HG03095 (cell line): Measurements from ENCODE around the gene FUT4.
A peak's percentile ranks its signal among the peaks of the same experiment; 100 is the strongest.
"Not testable (repeated sequence)": the region's sequence is repeated elsewhere in the genome, so short reads cannot be mapped to it uniquely, and the experiment has no call there.

ENCODE experiments used
- ATAC-seq: cut with Tn5 transposase; IDR thresholded peaks from one replicate; pipeline ENCODE4 v1.9.1; 2021; ENCODE audit warnings: moderate library complexity; ENCODE audit not compliant: unreplicated experiment

Gene FUT4

DNA sequence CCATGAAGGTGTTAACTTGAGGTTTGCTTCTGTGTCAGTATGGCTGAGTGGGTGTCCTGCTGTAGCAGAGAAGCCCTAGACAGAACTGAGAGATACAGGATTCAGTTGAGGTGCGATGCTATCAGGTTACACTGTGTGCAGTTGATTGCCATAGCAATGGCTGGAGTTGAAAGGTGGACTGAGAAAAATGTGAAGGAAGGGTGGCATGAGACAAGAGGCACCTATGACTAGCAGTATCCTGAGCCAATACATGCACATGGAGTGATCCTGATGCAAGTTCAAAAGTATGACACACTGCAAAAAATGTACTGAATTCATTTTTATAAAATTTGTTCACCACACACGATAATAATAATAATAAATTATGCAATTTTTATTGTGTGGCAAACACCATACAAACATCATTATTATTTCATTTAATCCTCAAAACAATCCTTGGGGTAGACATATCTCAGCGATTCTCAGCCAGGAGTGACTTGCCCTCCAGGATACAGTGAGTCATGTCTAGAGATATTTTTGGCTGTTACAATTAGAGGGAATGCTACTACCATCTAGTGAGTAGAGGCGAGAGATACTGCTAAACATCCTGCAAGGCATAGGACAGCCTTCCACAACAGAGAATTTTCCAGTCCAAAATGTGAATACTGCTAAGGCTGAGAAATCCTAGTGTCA, 19.6 kb downstream of the FUT4 start:
- no peak for ATAC-seq

DNA sequence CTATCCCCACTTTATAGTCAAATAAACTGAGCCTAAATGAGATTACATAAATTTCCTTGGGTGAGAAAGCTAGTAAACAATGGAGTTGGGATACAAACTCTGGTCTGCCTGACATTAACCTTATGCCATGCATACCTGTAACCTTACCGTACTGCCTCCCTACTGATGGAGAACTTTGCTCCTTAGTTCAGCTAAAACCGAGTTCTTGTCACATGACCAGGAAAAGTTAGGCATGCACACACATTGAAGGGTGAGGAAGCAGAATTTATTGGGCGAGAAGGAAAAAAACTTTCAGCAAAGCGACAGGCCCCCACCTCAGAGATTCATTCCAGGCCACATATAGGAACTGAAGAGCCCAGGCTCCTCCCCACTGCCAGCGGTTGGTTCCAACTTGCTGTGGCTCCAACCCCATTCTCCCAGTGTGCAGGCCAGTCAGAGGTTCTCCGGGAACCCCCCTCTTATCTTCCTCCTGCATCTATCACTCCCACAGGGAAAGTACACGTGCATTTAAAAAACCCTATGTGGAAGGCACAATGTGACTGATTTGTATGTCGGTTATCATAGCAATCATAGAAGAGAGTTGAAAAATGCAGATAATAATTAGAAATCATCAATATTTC, 20.2 kb downstream of the FUT4 start:
- ATAC-seq = no peak

DNA sequence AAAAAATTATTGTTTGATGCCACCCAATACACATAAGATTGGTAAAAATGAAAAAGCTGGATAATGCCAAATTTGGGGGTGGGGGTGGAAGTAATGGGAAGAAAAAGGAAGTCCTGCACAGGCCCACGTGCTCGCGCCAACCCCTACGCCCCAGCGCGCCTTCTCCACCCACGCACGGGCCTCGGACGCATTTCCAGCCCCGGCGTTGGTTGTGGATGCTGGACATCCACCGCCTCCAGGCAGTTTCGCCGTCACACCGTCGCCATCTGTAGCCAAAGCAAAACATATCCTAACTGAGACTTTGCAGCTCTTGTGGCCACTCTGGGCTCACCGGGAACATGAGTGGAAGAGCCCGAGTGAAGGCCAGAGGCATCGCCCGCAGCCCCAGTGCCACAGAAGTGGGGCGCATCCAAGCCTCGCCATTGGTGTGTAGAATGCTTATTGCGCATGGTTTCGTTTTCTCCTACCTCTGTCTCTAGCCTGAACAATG, 23.5 kb downstream of the FUT4 start, which contains the start of gene PIWIL4:
Gene PIWIL4, plus strand, starts transcription at position 188 of the 490 bp plus-strand sequence. Its CDS starts 151 bp downstream, at position 339.
- no peak for ATAC-seq

DNA sequence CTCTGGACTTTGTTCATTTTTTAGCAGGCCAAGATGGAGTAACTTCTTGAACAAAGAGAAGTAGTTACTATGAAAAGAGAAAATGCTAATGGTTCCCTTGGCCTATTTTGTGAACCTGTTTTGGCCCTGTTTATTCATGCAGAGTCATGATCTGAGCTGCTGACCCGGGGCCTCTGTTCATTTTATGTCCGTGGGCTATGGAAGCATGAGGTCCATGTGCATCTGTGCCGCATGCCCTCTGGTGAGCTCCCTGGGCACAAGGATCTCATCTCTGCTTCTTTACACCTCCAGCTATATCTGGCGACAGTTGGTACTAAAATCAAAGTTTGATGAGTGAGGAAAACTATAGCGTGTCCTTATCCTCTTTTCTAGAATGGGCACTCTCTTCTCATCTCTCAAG, 24.5 kb downstream of the FUT4 start:
- ATAC-seq = no peak

DNA sequence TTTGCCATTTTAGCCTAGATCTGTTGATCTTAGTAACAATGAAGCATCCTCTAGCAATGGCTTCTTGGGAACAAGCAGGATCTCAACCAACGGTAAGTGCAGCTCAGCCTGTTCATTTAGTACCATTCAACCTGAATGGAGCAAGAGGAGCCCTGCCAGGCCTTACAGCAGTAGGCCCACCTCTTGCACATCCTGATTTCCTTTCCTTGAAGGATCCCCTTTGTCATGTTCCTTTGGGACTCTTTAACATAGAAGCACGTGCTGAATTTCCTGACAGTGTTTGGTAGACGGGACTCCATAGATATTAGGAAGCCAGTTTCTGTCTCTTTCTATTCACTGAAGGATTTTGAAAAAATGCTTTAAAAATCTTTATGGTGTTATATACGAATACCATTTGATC, 25.0 kb downstream of the FUT4 start:
- ATAC-seq = no peak

DNA sequence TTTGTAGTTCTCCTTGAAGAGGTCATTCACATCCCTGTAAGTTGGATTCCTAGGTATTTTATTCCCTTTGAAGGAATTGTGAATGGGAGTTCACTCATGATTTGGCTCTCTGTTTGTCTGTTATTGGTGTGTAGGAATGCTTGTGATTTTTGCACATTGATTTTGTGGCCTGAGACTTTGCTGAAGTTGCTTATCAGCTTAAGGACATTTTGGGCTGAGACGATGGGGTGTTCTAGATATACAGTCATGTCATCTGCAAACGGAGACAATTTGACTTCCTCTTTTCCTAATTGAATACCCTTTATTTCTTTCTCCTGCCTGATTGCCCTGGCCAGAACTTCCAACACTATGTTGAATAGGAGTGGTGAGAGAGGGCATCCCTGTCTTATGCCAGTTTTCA, 29.3 kb downstream of the FUT4 start:
- not testable (repeated sequence) for ATAC-seq

DNA sequence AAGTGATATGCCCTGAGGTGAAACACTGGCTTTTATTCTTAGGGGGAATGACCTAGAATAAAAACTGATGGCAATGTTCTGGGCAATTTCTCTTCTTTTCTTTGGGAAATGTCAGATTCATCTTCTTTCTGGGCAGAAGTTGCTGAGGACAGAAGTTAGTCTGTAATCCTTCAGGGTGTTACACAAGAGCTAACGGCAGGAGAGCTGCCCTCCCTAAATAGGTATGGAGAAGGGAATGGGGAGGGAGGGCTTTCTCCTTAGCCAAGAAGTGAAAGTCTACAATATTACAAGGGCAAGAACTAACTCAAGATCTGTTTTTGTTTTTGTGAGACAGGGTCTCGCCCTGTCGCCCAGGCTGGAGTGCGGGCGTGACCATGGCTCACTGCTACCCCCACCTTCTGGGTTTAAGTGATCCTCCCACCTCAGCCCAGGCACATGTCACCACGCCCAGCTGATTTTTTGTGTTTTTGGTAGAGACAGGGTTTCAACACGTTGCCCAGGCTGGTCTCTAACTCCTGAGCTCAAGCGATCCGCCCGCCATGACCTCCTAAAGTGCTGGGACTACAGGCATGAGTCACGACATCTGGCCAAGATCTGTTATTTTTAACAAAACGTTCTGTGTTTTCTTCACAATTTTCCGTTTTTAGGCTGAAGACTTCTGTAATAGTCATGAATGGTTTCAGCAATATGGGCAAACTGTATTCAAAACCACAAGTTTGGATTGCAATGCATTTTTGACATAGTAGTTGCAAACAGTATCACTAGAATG, 30.7 kb downstream of the FUT4 start:
- no peak for ATAC-seq

DNA sequence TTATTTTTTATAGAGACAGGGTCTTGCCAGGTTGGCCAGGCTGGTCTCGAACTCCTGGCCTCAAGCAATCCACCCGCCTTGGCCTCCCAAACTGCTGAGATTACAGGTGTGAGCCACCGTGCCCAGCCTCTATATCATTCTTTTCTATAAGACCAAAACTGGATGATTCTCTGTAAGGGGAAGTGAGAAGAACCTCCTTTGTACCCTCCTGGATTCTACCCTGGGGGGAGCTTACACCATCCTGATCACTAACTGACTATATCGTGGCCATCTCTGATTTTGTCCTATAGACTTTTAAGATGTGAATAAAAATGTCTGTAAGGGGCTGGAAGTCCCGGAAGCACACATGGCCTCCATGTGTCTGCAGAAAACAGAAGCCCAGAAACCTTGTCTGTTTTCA, 32.6 kb downstream of the FUT4 start:
- ATAC-seq = no peak

DNA sequence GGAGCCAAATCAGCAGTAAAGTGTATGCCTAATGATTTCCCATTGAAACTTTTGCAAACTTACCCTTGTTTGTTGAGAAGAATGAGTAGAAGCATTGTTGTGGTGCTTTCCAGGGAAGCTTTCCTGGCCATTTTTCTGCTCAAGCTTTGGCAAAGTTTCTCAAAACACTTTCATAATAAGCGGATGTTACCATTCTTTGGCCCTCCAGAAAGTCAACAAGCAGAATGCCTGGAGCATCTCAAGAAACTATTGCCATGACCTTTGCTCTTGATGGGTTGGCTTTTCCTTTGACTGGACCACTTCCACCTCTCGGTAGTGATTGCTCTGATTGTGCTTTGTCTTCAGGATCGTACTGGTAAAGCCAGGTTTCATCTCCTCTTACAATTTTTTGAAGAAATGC, 34.1 kb downstream of the FUT4 start:
- no peak for ATAC-seq

DNA sequence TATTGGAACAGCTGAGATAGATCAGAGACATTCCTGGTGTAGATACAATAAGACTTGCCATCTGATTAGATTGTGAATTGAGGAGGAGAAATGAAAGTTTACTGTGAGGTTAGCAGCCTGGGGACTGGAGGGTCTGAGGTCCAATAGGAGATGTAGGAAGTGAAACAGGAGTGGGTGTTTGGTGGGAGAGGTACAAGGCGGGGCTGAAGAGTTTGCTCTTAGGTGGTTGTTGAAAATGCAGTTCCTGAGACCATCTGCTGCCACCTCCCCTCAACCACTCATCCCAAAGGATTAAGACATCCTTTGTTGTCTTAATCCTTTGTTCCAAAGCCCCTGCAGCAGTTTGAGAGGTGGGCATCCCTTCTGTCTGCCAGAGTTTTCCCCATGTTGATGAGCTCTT, 38.2 kb downstream of the FUT4 start:
- peak; percentile 60 for ATAC-seq

DNA sequence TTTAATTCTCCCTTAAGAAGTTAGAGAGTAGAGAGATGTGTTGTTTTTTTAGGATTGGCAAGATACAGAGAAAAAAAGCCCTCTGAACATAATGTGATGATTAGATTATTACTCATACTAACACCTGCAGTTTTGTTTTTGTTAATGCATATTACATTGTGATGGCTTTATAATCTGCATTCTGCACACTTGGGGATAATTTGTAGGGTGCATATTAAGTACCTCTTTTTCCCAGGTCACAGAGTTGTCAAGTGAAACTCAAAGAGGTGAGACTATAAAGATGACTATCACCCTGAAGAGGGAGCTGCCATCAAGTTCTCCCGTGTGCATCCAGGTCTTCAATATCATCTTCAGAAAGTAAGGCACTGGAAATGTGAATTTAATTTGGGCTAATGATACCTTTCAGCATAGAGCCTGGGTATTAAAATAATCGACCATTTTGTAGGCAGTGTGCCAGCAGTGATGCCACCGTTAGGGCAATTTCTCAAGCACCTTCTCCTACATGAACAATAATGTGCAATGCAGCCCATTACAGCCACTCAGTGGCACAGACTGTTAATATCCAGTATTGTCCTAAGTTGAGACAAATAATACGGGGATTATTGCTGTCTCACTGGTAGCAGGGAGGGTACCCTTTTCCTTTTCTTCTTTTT, 39.6 kb downstream of the FUT4 start:
- no peak for ATAC-seq

DNA sequence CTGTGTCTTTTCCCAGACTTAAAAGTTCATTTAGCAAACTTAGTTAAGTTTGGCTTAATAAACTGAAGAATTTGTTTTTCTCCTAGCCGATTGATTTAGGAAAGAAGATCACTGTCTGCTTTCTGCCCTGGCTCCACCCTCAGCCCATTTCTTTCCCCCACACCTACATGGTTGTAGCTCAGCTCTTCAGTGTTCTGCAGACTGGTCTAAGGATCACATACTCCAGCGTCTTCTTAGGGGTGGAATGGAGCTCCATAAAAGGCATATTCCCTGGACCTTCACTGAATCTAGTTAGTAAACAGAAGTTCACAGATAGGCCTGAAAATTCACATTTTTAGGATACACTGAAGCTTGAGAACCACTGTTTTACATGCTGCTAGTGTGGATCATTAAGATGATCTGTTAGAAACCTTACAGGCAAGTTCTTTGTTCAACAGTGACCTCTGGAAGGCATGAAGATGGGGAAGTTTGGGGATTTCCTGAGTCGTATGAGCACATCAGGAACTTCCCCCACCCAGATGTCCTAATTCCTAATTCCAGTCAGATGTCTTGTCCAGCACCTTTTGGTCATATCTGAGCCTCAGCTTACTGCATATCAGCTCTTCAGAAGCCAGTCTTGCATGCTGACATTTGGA, 40.3 kb downstream of the FUT4 start:
- peak; percentile 47 for ATAC-seq

DNA sequence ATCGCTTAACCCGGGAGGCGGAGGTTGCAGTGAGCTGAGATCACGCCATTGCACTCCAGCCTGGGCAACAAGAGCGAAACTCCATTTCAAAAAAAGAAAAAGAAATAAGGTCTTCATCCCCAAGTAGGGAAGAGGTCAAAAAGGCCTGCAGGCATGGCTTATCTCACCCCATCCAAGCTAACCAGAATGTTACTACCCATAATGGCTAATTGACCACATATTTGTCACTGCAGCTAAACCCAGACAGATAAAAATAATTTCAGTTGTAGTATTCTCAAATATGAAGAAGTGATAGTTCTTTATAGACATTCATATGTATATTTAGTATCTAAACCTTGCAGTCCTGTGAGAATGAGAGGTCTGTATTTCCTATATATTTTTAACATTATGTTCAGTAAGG, 41.3 kb downstream of the FUT4 start:
- ATAC-seq = no peak

DNA sequence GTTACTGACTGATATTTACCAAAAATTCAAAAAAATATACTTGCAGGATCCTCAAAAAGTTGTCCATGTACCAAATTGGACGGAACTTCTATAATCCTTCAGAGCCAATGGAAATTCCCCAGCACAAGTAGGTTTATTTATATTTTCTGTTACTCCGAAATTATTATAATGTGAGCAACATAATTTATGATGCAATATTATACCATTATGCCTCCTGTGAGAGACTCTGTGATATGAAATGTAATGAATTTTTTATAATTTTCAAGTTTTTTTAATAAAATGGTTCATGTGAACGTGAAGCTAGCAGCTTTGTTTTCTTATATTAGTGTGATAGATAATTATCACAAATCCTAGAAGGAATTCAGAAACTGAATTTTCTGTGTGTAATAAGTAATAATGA, 41.7 kb downstream of the FUT4 start:
- ATAC-seq = no peak

DNA sequence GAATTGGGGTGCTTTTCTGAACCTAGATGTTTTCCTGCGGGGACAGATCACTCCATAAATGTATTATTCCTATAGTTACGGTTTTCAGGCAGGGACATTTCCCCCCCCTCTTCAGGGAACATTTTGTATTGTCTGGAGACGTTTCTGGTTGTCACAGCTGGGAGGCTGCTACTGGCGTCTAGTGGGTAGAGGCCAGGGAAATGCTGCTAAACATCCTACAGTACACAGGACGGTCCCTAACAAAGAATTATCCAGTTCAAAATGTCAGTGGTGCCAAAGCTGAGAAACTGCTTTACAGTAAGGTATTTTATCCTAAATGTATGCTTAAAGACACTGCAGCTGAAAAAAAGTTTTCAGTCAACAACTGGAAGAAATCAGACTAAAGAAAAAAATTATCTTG, 42.8 kb downstream of the FUT4 start:
- no peak for ATAC-seq

DNA sequence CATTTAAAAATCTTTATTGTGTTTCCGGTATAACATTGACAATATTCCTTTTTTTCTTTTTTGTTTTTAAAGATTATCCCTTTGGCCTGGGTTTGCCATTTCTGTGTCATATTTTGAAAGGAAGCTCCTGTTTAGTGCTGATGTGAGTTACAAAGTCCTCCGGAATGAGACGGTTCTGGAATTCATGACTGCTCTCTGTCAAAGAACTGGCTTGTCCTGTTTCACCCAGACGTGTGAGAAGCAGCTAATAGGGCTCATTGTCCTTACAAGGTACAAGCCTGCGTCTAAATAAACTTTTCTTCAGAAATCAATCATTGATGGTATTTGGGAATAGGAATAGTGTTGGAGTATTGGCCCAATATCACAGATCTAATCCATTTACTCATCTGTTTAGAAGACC, 43.3 kb downstream of the FUT4 start:
- no peak for ATAC-seq

DNA sequence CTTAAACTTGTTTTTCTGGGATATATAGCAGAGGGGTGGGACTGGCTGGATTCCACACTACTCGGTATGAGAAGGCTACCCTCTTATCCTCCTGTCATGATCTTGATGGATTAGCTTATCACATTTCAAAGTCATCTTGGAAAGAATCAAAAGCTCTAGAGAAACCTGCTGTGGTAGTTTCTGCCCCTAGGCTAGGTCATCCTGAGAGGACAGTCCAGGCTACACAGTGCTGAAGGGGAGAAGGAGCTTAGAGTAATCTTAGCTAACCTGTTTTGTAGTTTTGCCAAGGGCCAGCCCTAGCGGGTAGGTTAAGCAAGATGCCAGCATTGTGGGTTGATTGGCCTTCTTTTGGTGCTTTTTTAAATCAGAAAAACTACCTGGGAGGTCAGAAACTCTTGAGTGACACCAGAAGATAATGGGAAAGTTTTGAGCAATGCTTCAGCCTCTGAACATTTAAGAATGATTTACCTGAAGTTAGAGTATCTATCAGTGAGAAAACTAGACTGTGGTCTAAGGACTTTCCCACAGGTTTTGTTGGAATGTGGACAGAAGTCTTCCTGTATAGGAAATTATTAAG, 44.7 kb downstream of the FUT4 start:
- ATAC-seq = no peak

DNA sequence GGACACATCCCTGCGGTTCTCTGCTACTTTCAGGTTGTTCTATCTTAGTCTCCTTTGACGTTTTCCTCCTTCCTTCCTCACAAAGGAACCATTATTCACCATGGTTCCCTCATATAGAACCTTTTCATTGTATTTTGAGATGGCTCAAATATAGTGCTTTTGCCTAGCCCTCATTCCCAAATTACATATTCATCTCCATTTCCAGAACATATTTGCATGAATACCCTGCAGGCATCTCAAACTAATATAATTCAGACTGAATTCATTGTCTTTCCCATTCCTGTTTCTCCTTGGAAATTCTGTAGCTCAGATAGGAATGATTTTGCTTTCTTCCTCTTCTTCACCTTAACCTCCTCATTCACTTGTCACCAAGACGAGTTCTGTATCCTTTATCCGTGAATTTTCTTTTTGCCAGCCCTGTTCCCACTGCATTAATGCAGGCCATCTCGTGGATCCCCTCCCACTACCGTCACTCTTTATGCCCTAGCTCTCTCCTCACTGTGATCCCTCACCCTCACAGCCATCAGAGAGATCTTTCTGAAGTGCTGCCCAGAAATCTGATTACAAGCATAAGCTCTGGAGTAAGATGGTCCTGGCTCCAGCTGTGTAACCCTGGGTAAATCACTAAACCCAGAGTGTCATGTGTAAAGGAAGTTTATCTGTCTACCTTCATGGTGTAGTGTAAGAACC, 46.8 kb downstream of the FUT4 start:
- no peak for ATAC-seq

DNA sequence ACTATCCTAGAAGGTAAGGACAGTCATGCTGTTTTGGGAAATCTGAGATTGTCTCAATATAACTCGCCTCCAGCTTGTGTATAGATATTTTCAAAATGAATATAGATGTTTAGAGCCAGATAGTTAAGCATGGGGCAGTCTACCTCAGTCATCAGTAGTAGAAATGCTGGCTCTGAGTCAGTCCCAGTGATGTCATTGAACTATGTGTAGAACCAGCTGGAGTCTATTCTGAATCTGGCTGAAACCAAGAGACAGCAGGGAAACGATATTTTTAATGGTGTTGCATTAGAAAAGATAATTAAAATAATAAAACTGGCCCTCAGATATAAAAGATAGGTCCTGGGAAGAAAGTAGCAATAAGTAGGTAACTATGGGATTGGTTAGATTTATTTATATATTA, 49.3 kb downstream of the FUT4 start:
- peak; percentile 84 for ATAC-seq

DNA sequence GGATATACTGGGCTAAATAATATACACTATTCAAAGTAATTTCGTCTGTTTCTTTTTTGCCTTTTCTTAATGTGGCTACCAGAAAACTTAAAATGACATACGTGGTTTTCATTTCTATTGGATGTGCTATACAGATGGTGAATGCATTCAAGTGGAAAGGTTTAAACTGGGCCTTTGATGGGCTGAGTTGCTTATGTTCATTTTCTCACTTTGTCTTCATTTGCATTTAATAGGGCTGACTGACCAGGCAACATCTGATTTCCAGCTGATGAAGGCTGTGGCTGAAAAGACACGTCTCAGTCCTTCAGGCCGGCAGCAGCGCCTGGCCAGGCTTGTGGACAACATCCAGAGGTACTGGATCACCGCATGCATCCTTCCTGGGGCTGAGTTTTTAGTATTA, 51.4 kb downstream of the FUT4 start:
- ATAC-seq = peak; percentile 39
